ENCODE data around the gene CELA2B.
"Not testable (repeated sequence)": the region's sequence is repeated elsewhere in the genome, so short reads cannot be mapped to it uniquely, and the experiment has no call there.

DNA sequence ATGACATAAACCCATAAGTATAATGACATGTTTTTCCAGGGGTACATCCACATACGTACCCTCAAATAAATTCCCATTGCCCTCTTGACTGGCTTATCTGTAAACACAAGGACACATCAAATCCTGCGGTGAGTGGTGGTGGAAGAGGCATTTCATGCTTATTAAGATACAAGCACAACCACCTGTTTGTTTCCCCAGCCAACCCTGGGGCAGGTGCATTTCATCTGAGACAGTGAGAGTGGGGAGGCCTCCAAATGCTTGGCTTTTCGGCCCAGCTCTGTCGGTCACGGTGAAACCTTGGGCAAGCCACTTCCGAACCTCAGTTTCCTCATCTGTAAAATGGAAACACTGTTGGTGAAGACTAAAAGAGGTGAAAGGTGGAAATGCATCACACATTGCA is 8.5 kb downstream of the CELA2B start:
- TF ChIP-seq ZC3H10, ZFP3 (CRISPR knock-in tag; IDR thresholded peaks at IDR 0.05): not testable (repeated sequence)
- TF ChIP-seq, protein P1, sequence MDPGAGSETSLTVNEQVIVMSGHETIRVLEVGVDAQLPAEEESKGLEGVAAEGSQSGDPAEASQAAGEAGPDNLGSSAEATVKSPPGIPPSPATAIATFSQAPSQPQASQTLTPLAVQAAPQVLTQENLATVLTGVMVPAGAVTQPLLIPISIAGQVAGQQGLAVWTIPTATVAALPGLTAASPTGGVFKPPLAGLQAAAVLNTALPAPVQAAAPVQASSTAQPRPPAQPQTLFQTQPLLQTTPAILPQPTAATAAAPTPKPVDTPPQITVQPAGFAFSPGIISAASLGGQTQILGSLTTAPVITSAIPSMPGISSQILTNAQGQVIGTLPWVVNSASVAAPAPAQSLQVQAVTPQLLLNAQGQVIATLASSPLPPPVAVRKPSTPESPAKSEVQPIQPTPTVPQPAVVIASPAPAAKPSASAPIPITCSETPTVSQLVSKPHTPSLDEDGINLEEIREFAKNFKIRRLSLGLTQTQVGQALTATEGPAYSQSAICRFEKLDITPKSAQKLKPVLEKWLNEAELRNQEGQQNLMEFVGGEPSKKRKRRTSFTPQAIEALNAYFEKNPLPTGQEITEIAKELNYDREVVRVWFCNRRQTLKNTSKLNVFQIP (CRISPR knock-in tag; IDR thresholded peaks at IDR 0.05; ENCODE audit: borderline replicate concordance, low read depth) = not testable (repeated sequence)
